M059J (cell line): ENCODE data around the gene KRTAP5-4. TPM values are rescaled to one million over a fixed set of nuclear protein-coding genes. Genes with fewer than 3 reads are reported as not detected.
"Not testable (repeated sequence)": the region's sequence is repeated elsewhere in the genome, so short reads cannot be mapped to it uniquely, and the experiment has no call there.

Source experiments
- DNase-seq: peaks from one replicate; pipeline ENCODE4 v3.0.0-alpha.2; 2012; ENCODE audit warnings: low read depth
- total RNA-seq: library from RNA; depleted of rRNA; stranded (reverse); fragments of >200 nt; shearing (Covaris generic); gene quantifications from 2 replicates; pipeline ENCODE4 v1.2.3, GENCODE V29; 2014

Gene KRTAP5-4
- total RNA-seq, 1 experiment from 2014 or later, result not detected

DNA sequence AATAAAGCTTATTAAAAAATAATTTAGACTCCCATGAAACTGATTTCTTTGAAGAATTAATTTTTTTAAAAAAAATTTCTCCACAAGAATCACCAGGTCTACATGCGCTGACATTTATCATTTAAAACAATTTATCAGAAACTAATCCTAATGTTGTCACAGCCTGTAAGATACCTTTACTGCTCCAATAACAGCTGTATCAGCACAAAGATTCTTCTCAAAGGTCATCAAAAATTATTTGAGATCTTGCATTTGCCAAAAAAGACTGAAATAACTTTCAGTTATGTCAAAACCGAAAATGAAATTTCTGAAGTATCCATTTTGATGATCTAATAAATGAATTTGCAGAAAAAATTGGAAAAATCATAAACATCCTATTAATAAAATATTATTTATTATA, 15.7 kb upstream of the KRTAP5-4 start:
- no peak for DNase-seq

DNA sequence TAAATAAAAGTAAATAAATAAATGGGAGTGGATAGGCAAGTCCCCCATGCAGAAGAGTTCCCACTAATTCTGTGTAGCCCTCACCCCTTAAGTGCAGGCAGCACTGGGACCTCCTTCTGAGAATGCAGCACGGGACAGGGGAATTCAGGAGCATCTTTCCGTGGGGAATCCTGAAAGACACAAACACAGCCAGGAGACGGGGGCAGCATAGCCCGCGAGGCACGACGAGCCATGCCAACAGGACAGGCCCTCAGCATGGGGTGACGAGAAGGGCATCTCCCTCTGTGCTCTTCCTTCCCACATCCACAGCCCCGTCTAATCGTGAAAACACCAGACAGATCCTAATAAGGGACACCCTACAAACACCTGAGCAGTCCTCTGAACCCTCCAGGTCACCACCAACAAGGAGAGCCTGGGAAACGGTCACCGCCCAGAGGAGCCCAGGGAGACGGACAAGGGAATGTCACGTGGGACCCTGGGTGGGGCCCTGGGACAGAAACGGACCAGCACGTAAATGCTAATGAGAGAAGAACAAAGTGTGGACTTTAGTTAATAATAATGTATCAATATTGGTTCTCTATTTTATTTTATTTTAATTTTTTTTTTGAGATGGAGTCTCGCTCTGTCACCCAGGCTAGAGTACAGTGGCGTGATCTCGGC, 14.5 kb upstream of the KRTAP5-4 start:
- DNase-seq, result no peak

DNA sequence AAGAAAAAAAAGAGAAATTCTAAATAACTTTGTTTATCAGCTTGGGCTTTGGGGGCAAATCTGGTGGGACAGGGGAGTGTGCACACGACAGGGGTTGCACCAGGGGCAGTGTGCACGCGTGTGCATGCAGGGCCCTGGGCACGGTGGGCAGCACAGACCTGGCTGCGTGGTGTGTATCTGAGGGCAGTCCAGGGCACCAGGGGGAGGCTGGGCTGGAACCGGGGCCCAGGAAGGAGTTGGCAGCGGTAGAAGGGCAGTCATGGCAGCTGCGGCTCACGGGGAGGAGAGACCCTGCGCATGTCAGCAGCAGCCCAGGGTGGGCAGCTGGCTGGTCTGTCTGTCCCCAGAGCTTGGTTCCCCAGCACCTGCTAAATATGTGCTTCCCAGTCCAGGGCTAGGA, 11.9 kb upstream of the KRTAP5-4 start:
- DNase-seq, result no peak

DNA sequence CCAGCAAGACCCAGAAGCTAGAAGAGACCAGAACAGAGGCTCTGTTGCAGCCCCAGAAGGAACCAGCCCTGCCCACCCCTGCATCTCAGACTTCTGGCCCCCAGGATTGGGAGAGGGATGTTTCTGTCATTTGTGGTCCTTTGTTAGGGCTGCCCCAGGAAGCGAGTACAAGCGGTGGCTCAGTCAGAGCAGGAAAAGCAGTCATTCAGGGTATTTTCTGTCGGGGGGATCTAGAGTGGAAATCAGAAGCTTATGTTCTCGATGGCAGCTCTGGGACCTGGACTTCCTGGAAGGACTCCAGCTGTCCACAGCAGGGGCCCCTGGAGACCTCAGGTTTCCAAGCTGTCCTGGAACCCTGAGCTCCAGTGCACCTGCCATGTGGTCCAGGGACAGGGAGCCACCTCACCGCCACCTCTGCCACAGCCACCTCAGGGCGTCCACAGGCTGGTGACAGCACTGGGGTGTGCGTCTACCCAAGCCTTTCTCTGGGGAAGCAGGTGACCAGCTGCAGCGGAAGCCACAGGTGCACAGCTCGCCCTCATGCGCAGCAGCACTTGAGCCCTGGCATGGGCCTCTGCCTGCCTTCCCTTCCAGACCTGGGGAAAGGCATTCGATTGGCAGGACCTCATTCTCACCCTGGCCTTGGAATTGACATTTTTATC, 10.2 kb upstream of the KRTAP5-4 start:
- no peak for DNase-seq

DNA sequence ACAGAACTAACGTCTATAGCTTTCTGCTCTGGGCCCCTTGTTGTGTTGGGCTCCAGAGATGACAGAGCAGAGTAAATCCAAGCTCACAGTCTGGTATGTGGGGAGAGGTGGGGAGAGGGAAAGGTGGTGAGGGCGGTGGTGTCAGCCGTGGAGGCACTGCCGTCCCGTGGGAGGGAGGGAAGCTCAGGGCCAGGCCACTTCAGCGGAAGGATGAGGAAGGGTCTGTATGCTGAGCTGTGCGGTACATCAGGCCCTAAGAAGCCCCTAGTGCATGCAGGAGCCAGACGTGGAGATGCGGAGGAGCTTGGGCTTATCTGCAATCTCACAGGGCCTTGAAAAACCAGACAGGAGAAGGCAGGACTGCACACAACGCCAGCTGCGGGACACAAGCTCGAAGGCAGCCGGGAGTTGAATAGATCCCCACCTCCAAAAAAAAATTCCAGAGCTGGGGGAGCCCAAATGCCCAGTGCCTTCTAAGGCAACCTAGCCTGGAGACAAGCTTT, 9.2 kb upstream of the KRTAP5-4 start:
- no peak for DNase-seq

DNA sequence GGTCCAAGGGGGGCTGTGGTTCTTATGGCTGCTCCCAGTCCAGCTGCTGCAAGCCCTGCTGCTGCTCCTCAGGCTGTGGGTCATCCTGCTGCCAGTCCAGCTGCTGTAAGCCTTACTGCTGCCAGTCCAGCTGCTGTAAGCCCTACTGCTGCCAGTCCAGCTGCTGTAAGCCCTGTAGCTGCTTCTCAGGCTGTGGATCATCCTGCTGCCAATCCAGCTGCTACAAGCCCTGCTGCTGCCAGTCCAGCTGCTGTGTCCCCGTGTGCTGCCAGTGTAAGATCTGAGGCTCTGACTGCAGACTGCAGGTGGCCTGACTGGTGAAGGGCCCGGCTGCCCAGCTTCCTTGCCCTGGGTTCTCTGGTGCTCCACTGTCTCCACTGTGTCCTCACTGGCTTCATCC, 8.3 kb upstream of the KRTAP5-4 start:
- DNase-seq, result no peak

DNA sequence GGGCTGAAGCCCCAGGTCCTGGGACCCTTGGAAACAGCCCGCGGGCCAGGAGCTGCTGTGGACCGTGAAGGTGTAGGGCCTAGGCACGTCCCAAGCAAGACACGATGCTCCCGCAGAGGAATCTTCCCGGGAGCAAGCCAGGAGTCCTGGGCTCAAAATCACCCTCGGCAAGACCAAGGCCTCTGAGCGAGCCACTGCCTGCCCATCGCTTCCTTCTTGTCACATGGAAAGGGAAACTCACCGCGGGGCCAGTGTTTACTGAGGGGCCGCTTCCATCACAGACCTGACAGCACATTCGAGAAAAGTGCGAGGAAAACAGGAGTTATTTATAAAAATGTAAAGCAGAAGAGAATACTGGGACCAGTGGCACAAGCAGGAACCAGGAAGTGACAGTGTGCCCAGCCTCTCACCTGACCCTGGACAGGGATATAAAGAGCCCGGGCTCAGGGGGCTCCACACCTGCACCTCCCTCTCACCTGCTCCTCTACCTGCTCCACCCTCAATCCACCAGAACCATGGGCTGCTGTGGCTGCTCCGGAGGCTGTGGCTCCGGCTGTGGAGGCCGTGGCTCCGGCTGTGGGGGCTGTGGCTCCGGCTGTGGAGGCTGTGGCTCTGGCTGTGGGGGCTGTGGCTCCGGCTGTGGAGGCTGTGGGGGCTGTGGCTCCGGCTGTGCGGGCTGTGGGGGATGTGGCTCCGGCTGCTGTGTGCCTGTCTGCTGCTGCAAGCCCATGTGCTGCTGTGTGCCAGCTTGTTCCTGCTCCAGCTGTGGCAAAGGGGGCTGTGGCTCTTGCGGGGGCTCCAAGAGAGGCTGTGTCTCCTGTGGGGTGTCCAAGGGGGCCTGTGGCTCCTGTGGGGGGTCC, 7.6 kb upstream of the KRTAP5-4 start, which contains the start of gene KRTAP5-5:
Gene KRTAP5-5 (plus strand): TSS at position 450 of the 860 bp plus-strand sequence. CDS start 66 bp downstream, at position 516.
- no peak for DNase-seq

DNA sequence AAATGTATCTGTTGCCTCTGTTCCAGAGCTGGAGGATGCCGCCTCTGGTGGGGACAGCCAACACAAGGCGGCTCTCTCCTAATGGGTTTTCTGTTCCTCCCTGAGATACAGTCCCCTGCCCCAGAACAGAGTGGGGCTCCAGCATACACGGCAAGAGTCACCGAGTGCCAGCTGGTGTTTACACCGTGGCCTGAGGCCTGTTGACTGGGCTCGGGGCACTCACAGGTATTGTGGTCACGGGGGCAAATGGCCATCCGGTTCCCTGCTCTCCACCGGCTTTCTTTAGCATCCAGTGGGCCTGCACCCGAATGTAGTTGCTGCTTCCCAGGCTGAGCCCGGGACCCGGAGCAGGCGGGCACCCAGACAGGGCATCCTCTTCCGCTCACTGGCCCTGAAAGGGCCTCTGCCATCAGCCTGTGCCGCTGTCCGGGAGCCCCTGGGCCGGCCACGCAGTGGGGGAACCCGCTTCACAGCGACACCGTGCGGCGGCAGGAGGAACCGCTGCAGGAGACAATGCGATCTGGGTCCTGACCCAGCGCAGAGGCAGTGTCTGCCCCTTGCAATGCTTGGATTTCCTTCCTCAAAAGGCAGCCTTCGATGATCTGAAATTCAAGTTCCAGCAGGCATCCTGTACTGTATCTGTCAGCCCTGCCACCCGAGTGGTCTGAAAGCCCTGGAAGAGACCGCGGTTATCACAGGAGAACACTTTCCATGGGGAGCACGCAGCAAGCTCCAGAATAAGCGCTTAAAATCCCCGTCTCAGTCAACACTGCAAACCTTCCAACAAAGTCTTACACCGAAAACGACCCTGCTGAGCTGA, 6.8 kb upstream of the KRTAP5-4 start:
- peak; percentile 20 for DNase-seq

DNA sequence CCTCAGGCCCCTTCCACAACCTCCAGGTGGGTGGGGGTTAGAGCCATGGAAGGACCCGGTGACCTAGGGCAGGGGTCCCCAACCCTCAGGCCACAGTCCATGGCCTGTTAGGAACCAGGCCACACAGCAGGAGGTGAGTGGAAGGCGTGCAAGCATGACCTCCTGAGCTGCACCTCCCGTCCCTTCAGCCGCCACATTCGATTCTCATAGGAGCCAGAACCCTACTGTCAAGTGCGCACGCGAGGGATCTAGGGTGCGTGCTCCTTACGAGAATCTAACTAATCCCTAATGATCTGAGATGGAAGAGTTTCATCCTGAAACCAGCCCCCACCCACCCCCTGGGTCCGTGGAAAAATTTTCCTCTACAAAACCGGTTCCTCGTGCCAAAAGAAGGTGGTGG, 3.6 kb upstream of the KRTAP5-4 start:
- DNase-seq, result no peak

DNA sequence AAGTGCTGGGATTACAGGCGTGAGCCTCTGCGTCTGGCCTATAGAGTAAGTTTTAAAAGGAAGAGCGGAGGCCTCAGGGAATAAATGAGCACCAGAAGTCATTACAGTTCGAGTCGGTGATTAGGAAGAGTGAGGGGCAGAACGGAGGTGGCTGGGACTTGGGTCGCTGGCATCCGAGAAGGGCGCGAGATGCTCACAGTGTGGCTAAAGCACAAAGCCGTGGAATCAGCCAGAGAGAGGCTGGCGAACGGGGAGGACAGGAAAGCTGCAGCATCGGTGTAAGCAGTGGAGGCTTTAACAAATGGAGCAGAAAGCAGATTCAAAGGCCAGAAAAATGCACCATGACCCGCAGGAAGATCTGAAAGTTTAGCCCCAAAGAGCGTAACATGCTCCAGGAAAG, 2.7 kb upstream of the KRTAP5-4 start:
- DNase-seq, result no peak

DNA sequence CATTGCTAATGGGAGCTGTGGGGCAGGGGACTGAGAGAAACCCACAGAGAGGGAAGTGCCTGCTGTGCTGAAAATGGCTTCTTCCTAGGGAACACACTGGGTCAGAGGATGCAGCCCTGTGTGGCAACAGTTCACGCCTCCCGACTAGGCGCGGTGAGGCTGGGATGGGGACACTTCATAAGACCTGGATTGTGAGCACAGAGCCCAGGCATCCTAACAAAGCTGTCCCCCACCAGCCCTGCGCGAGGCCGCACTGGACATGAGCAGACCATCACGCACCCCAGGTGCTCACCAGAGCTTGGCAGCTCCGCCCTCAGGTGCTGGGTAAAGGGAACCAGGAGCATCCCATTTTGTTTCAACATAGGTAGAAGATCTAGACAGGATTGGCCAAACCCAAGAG, 1.8 kb upstream of the KRTAP5-4 start:
- no peak for DNase-seq

DNA sequence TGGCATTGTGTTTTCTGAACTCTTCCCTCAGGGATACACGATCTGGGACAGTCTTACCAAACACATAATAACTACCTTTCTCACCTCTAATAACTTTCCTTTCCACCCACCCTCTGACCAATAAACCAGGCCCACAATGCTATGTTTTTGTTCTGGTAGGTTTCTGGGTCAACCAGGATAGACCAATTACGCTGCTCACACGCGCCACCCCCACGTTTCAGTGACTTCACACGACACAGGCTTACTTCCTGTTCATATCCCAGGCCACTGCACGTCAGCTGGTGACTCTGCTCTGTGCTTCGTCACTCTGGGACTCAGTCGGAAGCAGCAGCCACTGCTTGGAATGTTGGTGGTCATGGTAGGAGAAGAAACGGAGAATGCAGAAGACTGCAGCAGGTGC, 2.5 kb downstream of the KRTAP5-4 start:
- DNase-seq, result peak; percentile 49

DNA sequence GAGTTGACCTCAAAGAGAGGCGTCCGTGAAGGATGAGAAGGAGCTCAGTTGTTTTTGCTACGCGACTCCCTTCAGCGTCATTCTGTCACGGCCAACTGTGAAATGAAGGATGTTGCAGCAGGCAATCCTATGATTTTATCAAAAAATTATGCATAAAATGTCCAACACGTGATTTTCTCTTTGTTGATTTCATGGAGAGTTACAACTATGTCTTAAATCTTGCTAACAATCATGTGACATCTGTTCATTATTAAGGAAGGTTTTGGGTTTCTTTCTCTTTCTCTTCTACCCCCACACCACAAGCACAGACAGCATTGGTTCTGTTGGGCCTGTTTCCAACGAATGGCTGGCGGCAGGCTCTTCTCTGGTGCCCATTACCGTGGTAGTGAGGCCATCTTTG, 3.7 kb downstream of the KRTAP5-4 start:
- DNase-seq, result no peak

DNA sequence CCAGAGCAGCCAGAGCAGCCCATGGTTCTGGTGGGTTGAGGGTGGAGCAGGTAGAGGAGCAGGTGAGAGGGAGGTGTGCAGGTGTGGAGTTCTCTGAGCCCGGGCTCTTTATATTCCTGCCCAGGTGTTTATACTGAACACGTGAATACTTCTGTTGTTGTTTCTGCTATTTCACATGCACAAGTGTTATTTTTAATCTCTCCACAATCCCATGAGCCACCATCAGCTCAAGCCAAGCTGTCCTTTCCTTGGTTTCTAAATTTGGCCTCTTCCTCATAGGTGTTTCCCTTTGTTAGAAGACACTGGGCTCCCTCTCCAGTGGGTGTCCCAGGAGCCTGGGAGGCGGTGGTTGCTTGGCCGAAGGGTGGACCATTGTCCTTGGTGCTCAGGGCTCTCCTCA, 13.6 kb downstream of the KRTAP5-4 start, which contains the start of gene KRTAP5-3:
Gene KRTAP5-3 (minus strand): TSS at position 101 of the 400 bp plus-strand sequence. CDS start 78 bp downstream, at position 23.
- no peak for DNase-seq

DNA sequence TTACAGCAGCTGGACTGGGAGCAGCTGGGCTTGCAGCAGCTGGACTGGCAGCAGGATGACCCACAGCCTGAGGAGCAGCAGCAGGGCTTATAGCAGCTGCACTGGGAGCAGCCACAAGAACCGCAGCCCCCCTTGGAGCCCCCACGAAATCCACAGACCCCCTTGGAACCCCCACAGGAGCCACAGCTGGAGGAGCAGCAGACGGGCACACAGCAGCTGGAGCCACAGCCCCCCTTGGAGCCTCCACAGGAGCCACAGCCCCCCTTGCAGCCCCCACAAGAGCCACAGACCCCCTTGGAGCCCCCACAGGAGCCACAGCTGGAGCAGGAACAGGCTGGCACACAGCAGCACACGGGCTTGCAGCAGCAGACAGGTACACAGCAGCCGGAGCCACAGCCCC, 14.0 kb downstream of the KRTAP5-4 start:
- DNase-seq, result not testable (repeated sequence)

DNA sequence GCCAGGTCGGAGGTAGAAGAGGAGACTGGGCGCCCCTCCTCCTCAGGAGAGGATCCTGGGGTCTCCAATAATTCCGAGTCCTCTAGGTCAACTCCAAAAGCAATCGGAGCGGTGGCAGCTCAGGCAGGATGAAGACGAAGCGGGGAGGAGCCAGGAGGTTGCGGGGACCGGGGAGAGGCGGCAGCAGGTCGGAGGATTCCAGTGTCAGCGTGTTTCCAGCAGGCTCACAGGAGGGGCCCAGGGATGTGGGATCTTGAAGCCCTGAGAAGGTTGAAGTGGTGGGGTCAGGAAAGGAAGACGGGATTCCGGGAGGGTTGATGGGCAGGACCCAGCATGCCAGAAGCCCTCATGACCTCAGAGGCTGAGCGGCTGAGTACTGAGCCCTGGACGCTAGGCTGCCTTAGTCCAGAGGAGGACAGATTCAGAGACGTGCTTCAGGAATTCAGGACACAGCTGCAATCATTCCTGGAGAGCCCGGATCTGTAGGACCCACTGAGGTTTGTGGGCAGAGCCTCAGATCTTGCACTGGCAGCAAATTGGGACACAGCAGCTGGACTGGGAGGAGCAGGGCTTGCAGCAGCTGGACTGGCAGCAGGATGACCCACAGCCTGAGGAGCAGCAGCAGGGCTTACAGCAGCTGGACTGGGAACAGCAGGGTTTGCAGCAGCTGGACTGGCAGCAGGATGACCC, 14.6 kb downstream of the KRTAP5-4 start:
- not testable (repeated sequence) for DNase-seq

DNA sequence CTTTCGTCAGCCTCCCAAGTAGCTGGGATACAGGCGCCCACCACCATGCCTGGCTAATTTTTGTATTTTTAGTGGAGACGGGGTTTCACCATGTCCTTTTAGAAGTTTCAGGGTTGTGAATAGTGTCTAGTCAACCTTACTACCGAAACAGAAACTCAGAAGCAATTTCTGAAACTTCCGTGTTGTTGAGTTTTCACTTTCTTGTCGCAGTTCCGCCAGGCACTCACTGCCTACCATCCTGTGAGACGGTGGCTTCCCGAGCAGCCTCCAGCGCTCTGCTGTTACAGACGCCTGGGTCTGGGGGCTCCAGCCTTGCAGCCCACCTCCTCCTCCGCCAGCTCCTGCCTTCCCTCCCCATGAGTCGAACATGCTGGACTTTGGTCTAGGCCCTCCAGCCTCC, 16.0 kb downstream of the KRTAP5-4 start:
- DNase-seq, result not testable (repeated sequence)

DNA sequence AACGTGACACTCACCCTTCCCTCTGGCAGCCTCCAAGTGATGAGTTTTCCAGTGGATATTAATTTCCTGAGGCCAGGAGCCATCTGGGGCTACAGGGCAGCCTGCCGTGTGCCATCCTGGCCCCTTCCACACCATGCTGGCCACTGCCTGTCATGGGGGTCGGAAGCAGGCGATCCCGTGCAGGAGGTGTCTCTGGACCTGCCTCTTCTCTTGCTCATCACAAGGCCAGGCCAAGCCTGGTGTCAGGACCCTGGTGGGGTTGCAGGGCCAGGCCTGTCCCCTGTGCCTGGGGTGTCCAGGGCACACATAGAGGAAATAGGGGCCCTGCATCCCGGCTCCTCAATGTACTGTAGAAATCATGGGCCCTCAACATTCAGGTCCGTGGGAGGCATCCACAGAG, 17.2 kb downstream of the KRTAP5-4 start:
- DNase-seq, result no peak

DNA sequence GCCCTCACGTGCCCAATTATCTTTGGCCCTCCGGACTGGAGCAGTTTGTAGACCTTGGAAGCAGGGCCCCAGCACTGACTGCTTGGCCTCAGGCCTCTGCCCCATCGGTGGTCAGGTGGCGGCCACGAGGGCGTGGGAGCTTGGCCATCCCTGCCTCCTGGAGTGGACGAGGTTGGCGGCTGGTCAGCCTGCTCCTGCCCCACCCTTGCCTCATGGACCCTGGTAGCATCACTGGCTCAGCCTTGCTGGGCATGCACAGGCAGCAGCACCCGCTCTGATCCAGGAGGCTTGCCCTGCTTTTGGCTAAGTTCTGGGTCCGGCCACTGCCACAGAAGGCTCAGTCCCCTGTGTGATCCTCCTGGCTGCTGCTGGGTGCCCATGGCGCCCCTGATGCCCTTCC, 17.8 kb downstream of the KRTAP5-4 start:
- no peak for DNase-seq

DNA sequence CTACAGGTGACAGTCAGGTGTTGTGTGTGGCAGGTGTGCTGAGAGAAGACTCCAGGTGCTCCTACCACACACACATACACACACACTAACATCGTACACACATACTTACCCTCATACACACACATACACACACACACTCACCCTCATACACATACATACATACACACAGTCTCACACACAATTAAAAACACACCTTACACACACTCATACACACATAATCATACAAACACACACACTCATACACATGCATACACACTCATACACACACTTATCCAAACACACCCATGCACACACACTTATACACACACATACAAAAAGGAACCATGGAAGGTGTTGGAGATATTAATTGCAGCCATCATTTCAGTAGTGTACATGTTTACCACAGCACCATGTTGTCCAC, 18.3 kb downstream of the KRTAP5-4 start:
- no peak for DNase-seq

DNA sequence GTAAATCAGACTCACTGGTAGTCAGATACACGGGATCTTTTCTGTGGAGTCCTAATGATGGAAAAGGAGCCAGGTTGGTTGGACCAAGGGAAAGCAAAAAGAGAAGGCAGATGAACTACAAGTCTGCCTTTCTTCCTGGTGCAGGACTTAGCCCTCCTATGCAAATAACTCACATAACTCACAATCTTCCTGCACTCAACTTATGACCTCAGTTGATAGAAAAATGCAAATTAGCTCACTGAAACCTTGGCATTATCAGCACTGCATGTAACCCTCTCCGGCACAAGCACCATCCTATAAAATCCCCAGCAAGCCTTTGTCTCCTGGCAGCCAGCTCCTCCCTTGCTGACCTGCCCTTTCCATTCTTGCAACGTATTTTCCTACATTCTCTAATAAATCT, 20.3 kb downstream of the KRTAP5-4 start:
- not testable (repeated sequence) for DNase-seq
